NCI-H345 (cell line): ENCODE data around the gene MCTS1.
"Not testable (repeated sequence)": the region's sequence is repeated elsewhere in the genome, so short reads cannot be mapped to it uniquely, and the experiment has no call there.

Experiments used
- DNase-seq: peaks from one replicate; lab custom pipeline; 2025; lab: John Stamatoyannopoulos, UW

MCTS1 gene

GRCh38 chrX:120603707-120604360 is at the start of gene MCTS1:
Gene MCTS1 (plus strand): TSS chrX:120604101. CDS start chrX:120604237, 136 bp downstream.
- DNase-seq: peak; percentile 80

DNA sequence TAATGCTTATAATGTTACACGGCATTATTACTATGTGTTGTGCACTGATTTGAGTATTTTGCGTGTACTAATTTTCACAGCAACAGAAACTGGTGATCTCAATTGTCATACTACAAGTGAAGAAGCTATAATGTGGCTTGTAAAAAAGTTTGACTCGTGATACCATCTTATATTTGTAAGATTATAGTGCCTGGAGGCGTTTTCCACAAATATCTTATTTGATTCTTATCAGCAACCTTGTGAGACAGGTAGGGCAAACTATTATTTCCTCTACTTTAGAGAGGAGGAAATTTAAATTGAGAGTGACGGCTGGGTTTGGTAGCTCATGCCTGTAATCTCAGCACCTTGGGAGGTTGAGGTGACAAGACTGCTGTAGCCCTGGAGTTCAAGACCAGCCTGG is 47.6 kb upstream of the MCTS1 start:
- no peak for DNase-seq

DNA sequence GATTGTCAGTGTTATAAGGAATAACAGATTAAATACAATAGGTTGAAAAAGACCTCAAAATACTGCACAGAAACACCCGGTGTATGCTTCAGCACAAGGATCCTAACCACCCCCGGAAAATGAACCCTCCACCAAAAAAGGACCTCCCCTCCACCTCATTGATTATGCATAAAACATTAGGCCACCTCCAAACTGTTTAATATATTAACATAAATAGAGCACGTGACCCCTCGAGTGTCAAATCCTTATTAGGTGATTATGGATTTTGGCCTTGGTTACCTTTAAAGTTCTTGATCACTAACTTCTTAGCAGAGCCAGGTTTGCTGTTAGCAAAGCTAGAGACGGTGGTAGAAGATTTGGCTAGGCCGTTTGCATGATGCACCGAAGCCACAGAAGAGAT is 44.1 kb upstream of the MCTS1 start:
- DNase-seq: peak; percentile 1

DNA sequence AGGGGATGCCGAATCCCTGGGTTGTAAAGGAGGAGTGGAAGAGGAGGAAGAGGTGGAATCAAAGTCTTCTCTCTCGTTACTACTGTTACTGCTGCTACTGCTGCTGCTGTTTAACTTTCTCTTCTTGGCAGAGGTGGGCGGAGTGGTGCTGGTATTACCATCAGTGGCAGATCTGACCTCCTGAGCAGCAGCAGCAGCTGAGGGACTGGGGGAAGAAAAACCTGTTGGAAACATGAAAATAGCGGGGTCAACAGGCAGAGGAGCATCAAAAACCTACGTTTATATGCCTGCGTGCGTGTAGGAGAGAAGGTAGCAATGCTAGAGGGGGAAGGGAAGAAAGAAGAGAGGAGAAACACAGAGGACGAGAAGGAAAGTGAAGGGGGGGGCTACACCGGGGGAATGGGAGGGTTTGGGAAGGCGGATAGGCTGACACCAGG is 43.5 kb upstream of the MCTS1 start:
- DNase-seq: no peak

- DNase-seq: peak; percentile 86
Measured at GRCh38 chrX:120560842-120561633, 42.9 kb upstream of the MCTS1 start, which contains the start of gene CUL4B. Gene CUL4B (minus strand): TSS chrX:120560962. CDS start chrX:120560638, 324 bp downstream.

- no peak for DNase-seq
Measured at GRCh38 chrX:120561634-120562568, 42.0 kb upstream of the MCTS1 start.

DNA sequence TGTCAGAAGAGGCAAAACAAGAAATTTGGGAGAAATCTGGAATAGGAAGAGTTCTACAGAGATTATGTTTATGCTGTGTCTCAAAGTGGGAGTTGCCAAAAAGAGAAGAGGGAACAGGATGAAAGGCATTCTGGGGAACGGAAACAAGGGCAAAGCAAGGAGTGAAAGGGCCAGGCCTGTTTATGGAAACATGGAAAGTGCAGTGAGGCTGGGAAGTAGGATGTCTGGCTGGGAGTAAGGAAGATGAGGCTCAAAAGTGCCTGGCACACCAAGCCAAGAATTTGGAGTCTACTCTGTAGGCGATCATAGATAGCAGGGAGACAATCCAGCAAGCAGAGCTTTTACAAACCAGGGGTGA is 41.4 kb upstream of the MCTS1 start:
- DNase-seq: no peak

GRCh38 chrX:120564925-120565324 is 39.0 kb upstream of the MCTS1 start:
- DNase-seq: no peak

DNA sequence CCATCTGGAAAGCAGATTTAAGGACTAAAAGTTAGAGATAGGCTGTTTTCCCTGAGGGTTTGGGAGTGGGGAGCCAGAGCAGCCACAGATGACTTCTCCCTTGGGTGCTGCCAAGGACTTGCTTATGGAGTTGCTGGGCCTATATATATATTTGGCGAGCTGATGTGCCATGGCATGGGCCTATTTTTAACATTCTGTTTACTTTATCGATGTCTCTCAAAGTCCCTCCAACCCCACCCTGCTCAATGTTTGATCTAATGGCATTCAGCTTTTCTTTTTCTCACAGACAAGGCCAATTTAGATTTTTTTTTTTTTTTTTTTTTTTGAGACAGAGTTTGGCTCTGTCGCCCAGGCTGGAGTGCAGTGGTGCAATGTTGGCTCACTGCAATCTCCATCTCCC is 37.1 kb upstream of the MCTS1 start:
- DNase-seq: no peak

DNA sequence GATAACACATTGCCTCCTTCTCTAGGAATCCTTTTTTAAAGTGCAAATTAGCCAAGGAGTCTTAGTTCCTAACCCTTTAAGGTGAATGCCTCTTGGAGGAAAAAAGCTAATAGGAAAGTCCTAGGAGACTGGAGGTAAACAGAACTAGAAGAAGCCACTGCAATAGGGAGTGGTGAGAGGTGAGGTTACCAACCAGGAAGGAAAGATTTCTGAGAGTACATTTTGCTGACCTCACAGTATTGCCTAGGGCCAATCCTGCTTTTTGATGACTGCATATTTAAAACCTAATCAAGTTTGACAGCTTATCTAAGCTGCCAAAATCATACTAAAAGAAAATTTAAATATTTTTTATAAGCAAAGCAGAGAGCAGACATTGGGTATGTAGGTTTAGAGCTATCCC is 35.9 kb upstream of the MCTS1 start:
- no peak for DNase-seq

GRCh38 chrX:120568609-120569008 is 35.3 kb upstream of the MCTS1 start:
- no peak for DNase-seq

GRCh38 chrX:120570011-120570600 is 33.8 kb upstream of the MCTS1 start:
- no peak for DNase-seq

DNA sequence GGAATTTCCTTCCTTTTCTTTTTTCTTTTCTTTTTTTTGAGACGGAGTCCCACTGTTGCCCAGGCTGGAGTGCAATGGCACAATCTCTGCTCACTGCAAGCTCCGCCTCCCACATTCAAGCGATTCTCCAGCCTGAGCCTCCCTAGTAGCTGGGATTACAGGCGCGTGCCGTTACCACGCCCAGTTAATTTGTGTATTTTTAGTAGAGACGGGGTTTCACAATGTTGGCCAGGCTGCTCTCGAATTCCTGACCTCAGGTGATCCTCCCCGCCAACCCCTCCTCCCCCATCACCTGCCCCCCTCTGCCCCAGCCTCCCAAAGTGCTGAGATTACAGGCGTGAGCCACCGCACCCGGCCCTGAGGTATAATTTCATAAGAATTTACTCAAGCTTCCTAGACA is 30.1 kb upstream of the MCTS1 start:
- DNase-seq: not testable (repeated sequence)

DNA sequence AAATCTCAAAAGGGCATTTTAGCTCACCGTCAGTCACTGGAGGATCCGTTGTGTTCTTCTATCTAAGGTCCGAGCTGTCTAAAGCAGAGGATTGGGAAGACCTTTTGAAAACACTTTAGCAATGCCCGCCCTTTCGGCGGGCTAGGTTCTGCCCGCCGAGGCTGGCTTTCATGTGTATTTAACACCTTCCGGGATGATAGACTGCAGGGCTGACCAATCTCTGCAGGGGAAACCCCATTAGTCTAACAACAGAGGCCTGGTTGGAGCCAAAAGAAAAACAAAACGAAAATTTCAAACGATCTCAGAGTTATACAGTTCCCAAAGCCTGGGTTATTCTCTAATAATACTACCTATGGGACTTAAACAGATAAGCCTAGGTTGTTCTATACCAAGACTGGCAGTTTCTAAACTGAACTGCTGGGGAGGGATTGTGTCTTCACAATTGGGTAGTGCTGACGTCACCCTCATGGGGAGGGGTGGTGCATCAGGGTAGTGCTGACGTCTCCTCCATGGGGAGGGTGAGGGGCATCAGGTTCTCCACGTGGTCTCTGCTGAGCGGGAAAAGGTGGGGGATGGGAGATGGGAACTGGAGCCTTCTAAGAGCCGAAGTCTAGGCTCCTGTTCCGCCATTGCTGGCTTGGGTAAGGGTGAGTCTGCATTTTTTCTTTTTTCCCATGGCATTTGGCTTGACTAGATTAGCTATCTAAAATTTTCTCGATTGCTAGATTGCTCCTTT is 28.4 kb upstream of the MCTS1 start:
- DNase-seq: no peak

GRCh38 chrX:120585702-120586101 is 18.2 kb upstream of the MCTS1 start:
- DNase-seq: no peak

DNA sequence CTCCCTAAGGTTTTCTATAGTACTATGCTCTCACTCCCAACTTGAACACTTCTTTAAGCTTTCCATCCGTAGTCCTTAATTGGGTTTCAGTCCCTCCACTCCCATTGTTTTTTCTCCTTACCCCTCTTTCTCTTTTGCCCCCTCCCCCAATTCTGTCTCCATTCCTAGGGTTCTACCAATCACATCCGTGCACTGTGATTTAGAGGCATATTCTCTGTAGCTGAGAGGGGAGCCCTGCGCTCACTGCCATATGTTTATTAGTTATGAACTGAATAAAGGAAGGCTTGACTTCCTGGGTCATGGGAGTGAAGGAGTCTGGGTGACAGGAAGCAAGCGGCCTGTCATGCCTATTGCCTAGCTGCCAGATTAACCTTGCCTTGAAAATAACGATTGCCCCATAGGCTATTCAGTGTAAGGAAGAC is 471 bp downstream of the MCTS1 start:
- DNase-seq: no peak

DNA sequence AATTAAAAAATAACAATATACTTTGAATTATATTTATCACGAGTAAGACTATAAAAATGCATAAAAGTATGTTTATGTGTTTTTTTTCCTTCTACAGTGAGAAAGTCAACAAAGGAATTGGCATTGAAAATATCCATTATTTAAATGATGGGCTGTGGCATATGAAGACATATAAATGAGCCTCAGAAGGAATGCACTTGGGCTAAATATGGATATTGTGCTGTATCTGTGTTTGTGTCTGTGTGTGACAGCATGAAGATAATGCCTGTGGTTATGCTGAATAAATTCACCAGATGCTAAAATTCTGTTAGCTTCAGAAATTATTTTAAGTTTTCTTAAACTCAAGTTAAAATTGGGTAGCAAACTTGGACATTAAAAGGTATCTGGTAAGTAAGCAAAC is 8.2 kb downstream of the MCTS1 start:
- DNase-seq: no peak

GRCh38 chrX:120614816-120615215 is 10.9 kb downstream of the MCTS1 start:
- no peak for DNase-seq

- DNase-seq: no peak
Measured at GRCh38 chrX:120617996-120618630, 14.2 kb downstream of the MCTS1 start.

DNA sequence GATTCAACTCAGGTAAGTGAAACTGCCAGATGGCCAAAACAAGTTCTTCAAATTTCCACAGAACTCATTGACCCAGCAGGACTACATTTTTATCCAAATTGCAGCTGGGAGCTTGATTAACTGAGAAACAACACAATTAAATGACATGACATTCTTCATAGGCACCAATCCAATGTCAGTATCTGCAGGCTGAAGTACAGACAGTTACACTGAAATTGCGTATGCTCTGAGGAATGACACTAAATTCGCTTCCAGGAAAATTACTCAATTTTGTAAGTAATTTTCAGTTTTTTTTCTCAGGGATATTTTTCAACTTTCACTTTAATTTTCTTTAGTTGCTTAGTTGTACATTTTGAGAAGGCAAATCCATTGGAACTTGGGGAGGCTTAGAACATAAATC is 21.5 kb downstream of the MCTS1 start:
- no peak for DNase-seq
